HG02642 (cell line): ENCODE data around the gene TUBGCP6.

ENCODE experiments used
- ATAC-seq: cut with Tn5 transposase; IDR thresholded peaks from one replicate; pipeline ENCODE4 v1.9.1; 2021; ENCODE audit warnings: mild to moderate bottlenecking; ENCODE audit not compliant: unreplicated experiment, poor library complexity

Gene TUBGCP6

GRCh38 chr22:50233223-50233622 is 11.6 kb downstream of the TUBGCP6 start:
- ATAC-seq = no peak

GRCh38 chr22:50232481-50233151 is 12.2 kb downstream of the TUBGCP6 start:
- ATAC-seq = no peak

GRCh38 chr22:50229370-50229769 is 15.5 kb downstream of the TUBGCP6 start:
- ATAC-seq = no peak

- ATAC-seq = no peak
These were observed 16.5 kb downstream of the TUBGCP6 start for GRCh38 chr22:50228366-50228765.

- ATAC-seq = no peak
These were observed 17.1 kb downstream of the TUBGCP6 start for GRCh38 chr22:50227579-50228215.

GRCh38 chr22:50226875-50227165 is 18.0 kb downstream of the TUBGCP6 start:
- no peak for ATAC-seq

GRCh38 chr22:50226063-50226874 is 18.6 kb downstream of the TUBGCP6 start:
- ATAC-seq = no peak

- no peak for ATAC-seq
These were observed 19.4 kb downstream of the TUBGCP6 start for GRCh38 chr22:50225200-50225969.

- ATAC-seq = no peak
These were observed 20.8 kb downstream of the TUBGCP6 start for GRCh38 chr22:50224071-50224470.

GRCh38 chr22:50222508-50222907 is 22.3 kb downstream of the TUBGCP6 start:
- ATAC-seq = no peak

- no peak for ATAC-seq
These were observed 23.2 kb downstream of the TUBGCP6 start for GRCh38 chr22:50221410-50222300.

- no peak for ATAC-seq
These were observed 24.0 kb downstream of the TUBGCP6 start for GRCh38 chr22:50220603-50221409.

- no peak for ATAC-seq
These were observed 24.8 kb downstream of the TUBGCP6 start for GRCh38 chr22:50219800-50220602.

GRCh38 chr22:50218996-50219727 is 25.7 kb downstream of the TUBGCP6 start:
- no peak for ATAC-seq

GRCh38 chr22:50218153-50218995 is 26.4 kb downstream of the TUBGCP6 start:
- ATAC-seq = no peak

GRCh38 chr22:50217543-50218152 is 27.2 kb downstream of the TUBGCP6 start:
- ATAC-seq = no peak
